ENCODE measurements around the gene PRG3.
A peak's percentile ranks its signal among the peaks of the same experiment; 100 is the strongest.

Gene PRG3

DNA sequence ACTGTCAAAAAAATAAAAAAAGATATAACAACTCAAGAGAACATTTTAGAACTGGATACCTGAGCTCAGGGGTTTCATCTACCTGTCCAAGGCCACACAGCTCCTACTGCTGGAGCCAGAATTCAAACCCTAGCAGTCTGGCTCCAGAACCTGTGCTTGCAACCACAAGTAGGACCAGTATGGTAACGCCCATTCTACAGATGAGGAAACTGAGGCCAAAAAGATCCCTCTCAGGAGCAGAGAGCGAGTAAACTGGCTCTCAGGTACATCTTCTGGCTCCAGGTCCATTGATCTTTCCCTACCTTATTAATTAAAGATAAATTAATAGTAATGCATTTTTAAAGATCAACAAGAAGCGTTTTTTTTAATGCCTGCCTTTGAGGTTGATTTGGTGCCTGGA lies 23.6 kb downstream of the PRG3 start:
- H2AFZ ChIP-seq (ENCODE audit: low read depth, low read length), result no peak overlapping the region
- H3K9ac ChIP-seq (ENCODE audit: low read length), result no peak overlapping the region
- H3K4me1 ChIP-seq (ENCODE audit: low read length), result peaks cover 51% of the 10 kb centered on the region
- H4K20me1 ChIP-seq (ENCODE audit: insufficient read depth, low read length), result no peaks in the 10 kb centered on the region
- TF ChIP-seq, protein P1, sequence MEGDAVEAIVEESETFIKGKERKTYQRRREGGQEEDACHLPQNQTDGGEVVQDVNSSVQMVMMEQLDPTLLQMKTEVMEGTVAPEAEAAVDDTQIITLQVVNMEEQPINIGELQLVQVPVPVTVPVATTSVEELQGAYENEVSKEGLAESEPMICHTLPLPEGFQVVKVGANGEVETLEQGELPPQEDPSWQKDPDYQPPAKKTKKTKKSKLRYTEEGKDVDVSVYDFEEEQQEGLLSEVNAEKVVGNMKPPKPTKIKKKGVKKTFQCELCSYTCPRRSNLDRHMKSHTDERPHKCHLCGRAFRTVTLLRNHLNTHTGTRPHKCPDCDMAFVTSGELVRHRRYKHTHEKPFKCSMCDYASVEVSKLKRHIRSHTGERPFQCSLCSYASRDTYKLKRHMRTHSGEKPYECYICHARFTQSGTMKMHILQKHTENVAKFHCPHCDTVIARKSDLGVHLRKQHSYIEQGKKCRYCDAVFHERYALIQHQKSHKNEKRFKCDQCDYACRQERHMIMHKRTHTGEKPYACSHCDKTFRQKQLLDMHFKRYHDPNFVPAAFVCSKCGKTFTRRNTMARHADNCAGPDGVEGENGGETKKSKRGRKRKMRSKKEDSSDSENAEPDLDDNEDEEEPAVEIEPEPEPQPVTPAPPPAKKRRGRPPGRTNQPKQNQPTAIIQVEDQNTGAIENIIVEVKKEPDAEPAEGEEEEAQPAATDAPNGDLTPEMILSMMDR (IDR thresholded peaks at IDR 0.05; ENCODE audit: low read depth, low read length), result no peak
- TF ChIP-seq EZH2phosphoT487 (IDR thresholded peaks at IDR 0.05; ENCODE audit: low read depth), result no peak
- no peak overlapping the region for H3K4me3 ChIP-seq (ENCODE audit: low read length)
- no peaks in the 10 kb centered on the region for H3K27me3 ChIP-seq (ENCODE audit: low read depth, low read length)
- no peaks in the 10 kb centered on the region for H3K79me2 ChIP-seq (ENCODE audit: low read length)
- H3K4me2 ChIP-seq (ENCODE audit: low read length), result no peak overlapping the region
- no peaks in the 10 kb centered on the region for H3K9me3 ChIP-seq (ENCODE audit: insufficient read depth, low read length)
- H3K36me3 ChIP-seq (replicated peaks; ENCODE audit: low read depth, low read length), result no peaks in the 10 kb centered on the region
- H3K27ac ChIP-seq (ENCODE audit: low read length), result no peak overlapping the region

DNA sequence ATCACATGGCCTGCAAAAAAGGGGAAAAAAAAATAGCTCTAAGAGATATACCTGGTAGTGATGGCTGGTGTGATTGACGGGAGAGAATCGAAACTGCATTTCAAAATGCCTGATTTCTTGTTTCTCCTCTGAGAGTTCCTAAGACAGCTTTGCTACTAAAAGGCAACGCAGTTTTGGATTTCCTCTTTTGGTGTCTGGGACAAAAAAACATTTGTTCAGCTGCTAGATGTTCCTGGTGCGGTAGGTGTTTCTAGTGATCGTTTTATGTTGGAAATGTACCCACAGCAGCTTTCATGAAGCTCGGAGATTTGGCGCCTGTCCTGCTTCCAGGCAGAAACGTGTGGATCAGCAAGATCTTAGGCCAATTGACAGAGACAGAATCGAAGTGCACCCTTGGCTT lies 24.7 kb downstream of the PRG3 start:
- Histone ChIP-seq H3K27ac (ENCODE audit: low read length) (peak overlapping the region; percentile 31; the same call in 1 of the 2 replicates), H3K4me2 (ENCODE audit: low read length) (peak overlapping the region; percentile 26), H3K4me1 (ENCODE audit: low read length) (peaks cover 51% of the 10 kb centered on the region), H3K4me3 (ENCODE audit: low read length) (no peak overlapping the region), H2AFZ (ENCODE audit: low read depth, low read length) (no peak overlapping the region), H3K9me3 (ENCODE audit: insufficient read depth, low read length) (no peaks in the 10 kb centered on the region), H3K79me2 (ENCODE audit: low read length) (no peaks in the 10 kb centered on the region), H4K20me1 (ENCODE audit: insufficient read depth, low read length) (no peaks in the 10 kb centered on the region), H3K9ac (ENCODE audit: low read length) (no peak overlapping the region; the same call in 1 of the 2 replicates), H3K27me3 (ENCODE audit: low read depth, low read length) (no peaks in the 10 kb centered on the region), H3K36me3 (replicated peaks; ENCODE audit: low read depth, low read length) (no peaks in the 10 kb centered on the region)
- TF ChIP-seq EZH2phosphoT487 (IDR thresholded peaks at IDR 0.05; ENCODE audit: low read depth), result no peak
- TF ChIP-seq, protein P1 (IDR thresholded peaks at IDR 0.05; ENCODE audit: low read depth, low read length), result no peak

DNA sequence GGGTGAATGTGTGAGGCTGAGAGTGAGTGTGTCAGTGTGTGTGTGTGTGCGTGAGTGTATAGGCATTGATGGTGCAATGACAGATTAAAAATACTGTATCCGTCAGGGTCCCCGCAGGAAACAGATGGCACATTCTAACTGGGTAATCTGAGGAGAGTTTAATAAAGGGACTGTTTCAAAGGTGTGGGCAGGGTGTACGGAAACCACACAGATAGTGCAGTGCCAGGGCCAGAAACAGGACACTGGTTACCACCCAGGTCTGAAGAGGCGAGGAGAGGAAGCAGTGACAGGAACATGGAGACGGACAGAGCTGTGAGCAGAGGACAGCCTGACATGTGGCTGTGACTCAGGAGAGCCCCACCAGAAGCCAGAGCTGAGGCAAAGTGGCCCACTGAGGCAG lies 26.3 kb downstream of the PRG3 start:
- Histone ChIP-seq H3K4me3 (ENCODE audit: low read length) (peak overlapping the region; percentile 7; the same call in 1 of the 2 replicates), H3K36me3 (replicated peaks; ENCODE audit: low read depth, low read length) (no peaks in the 10 kb centered on the region), H3K27me3 (ENCODE audit: low read depth, low read length) (no peaks in the 10 kb centered on the region), H3K4me2 (ENCODE audit: low read length) (peak overlapping the region; percentile 53), H3K27ac (ENCODE audit: low read length) (peak overlapping the region; percentile 31), H3K9ac (ENCODE audit: low read length) (peak overlapping the region; percentile 42; the same call in 1 of the 2 replicates), H4K20me1 (ENCODE audit: insufficient read depth, low read length) (no peaks in the 10 kb centered on the region), H3K79me2 (ENCODE audit: low read length) (no peaks in the 10 kb centered on the region), H3K4me1 (ENCODE audit: low read length) (peaks cover 51% of the 10 kb centered on the region), H2AFZ (ENCODE audit: low read depth, low read length) (peak overlapping the region; percentile 72), H3K9me3 (ENCODE audit: insufficient read depth, low read length) (no peaks in the 10 kb centered on the region)
- TF ChIP-seq EZH2phosphoT487 (IDR thresholded peaks at IDR 0.05; ENCODE audit: low read depth), result no peak
- TF ChIP-seq, protein P1 (IDR thresholded peaks at IDR 0.05; ENCODE audit: low read depth, low read length), result no peak

DNA sequence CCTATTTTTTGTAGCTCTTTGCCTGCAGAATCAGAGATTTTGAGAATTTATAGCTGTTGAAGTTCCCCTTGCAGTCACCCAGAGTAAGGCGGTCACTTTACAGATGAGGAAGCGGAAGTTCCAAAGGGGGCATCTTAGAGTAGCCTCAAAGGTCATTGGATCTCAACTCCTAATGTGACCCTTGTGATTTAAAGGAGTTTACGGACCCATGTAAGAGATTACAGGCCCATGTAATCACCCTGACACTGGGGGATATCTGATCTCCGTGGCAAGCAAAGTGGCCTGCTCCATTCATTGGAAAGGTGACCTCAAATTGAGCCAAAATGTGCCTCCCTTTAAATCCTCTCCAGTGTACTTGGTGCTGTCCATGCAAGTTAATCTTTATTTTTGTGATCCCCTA lies 27.1 kb downstream of the PRG3 start:
- H3K9ac ChIP-seq (ENCODE audit: low read length), result no peak overlapping the region
- no peaks in the 10 kb centered on the region for H4K20me1 ChIP-seq (ENCODE audit: insufficient read depth, low read length)
- no peaks in the 10 kb centered on the region for H3K79me2 ChIP-seq (ENCODE audit: low read length)
- no peak overlapping the region for H2AFZ ChIP-seq (ENCODE audit: low read depth, low read length)
- no peaks in the 10 kb centered on the region for H3K9me3 ChIP-seq (ENCODE audit: insufficient read depth, low read length)
- no peak overlapping the region for H3K4me3 ChIP-seq (ENCODE audit: low read length)
- peaks cover 51% of the 10 kb centered on the region for H3K4me1 ChIP-seq (ENCODE audit: low read length)
- H3K4me2 ChIP-seq (ENCODE audit: low read length), result no peak overlapping the region
- no peaks in the 10 kb centered on the region for H3K36me3 ChIP-seq (replicated peaks; ENCODE audit: low read depth, low read length)
- no peak overlapping the region for H3K27ac ChIP-seq (ENCODE audit: low read length)
- TF ChIP-seq EZH2phosphoT487 (IDR thresholded peaks at IDR 0.05; ENCODE audit: low read depth), result no peak
- TF ChIP-seq, protein P1 (IDR thresholded peaks at IDR 0.05; ENCODE audit: low read depth, low read length), result no peak
- H3K27me3 ChIP-seq (ENCODE audit: low read depth, low read length), result no peaks in the 10 kb centered on the region
